Activated CD4-positive, alpha-beta T cell treated with anti-CD3 and anti-CD28 coated beads, Interleukin-2, Interleukin-4, amounts not matched to agents 100 ng/mL and 50 ng/mL, durations not matched to agents 16 hours and 8 hours (primary cell): ENCODE data around the gene CLDN1.
"Not testable (repeated sequence)": the region's sequence is repeated elsewhere in the genome, so short reads cannot be mapped to it uniquely, and the experiment has no call there.

Experiments used
- DNase-seq: peaks from one replicate; pipeline ENCODE4 v3.0.0-alpha.2; 2020; ENCODE audit warnings: low spot score

The CLDN1 gene

GRCh38 chr3:190291994-190292584 lies 30.2 kb downstream of the CLDN1 start:
- no peak for DNase-seq

GRCh38 chr3:190289989-190290388 lies 32.3 kb downstream of the CLDN1 start:
- DNase-seq, result no peak

DNA sequence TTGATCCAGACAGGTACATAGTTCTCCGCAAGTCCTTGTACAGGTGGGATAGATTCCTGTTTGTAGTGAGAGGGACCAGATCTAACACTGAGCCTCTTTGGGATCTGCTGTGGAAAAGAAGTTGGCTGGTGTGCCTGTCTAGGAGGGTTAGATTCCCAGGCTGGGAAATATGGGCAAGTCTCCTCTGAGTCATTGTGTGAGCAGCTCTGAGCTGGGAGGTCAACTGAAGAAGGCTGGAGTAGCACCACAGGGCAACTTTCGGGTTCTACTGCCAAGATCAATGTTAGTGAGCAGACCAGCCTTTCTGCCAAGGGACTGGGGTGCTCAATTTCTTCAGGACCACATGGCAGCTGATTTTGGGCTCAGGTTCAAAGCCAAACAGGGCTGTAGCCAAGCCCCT lies 33.4 kb downstream of the CLDN1 start:
- no peak for DNase-seq

DNA sequence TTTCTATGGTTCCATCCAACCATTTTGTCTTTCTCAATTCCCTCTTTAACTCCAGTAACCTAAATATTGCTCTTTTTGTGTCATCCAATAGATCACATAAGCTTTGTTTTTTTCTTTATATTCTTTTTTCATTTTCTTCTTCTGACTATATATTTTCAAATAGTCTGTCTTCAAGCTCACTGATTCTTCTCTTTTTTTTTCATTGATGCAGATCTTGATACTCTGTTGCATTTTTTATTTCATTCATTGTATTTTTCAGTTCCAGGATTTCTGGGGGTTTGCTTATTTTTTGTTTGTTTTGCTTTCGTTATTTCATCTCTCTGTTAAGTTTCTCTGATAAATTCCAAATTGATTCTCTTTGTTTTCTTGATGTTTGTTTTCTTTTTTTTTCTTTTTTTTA lies 36.2 kb downstream of the CLDN1 start:
- DNase-seq, result no peak

GRCh38 chr3:190281308-190282051 lies 40.8 kb downstream of the CLDN1 start:
- DNase-seq, result no peak

DNA sequence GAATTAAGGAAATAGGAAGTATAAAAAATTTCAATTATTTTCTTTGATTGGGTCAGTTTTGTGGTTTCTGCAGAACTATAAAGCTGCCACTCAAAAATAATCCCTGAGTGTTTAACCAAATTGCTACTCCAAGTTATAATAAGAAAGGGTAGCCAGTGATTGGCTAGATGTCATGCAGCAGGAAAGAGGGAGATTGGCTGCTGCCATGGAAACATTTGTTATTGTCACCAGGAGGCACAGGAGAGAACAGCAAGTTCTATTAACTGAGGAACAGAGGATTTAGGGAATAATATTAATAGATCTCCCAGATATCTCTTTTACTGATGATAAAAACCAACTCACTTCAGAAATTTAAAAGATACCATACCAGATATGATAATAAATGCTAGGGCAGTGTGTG lies 42.6 kb downstream of the CLDN1 start:
- no peak for DNase-seq

GRCh38 chr3:190272747-190273146 lies 49.5 kb downstream of the CLDN1 start:
- no peak for DNase-seq

- no peak for DNase-seq
Measured at GRCh38 chr3:190269101-190269500, 53.1 kb downstream of the CLDN1 start.

- not testable (repeated sequence) for DNase-seq
Measured at GRCh38 chr3:190267464-190267863, 54.8 kb downstream of the CLDN1 start.

GRCh38 chr3:190266913-190267290 lies 55.3 kb downstream of the CLDN1 start:
- no peak for DNase-seq

- DNase-seq, result no peak
Measured at GRCh38 chr3:190266265-190266912, 55.9 kb downstream of the CLDN1 start.

GRCh38 chr3:190265796-190266195 lies 56.5 kb downstream of the CLDN1 start:
- no peak for DNase-seq

DNA sequence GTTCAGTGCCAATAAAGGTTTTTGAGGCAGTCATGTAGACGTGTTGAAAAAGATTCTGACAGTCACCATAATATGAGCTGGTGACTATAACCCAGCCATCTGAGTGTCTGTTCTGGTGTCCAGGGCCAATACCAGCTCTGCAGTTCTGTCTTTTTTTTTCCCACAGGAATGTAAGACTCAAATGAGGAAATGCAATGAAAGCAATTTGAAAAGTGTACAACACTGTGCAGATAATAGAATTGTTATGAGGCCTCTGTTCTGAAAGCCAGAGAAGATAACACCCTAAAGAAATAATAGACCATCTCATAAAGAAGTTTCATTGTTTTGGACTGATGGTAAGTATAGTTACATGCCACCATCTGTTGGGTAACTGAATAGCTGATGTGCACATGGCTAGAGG lies 57.1 kb downstream of the CLDN1 start:
- no peak for DNase-seq

DNA sequence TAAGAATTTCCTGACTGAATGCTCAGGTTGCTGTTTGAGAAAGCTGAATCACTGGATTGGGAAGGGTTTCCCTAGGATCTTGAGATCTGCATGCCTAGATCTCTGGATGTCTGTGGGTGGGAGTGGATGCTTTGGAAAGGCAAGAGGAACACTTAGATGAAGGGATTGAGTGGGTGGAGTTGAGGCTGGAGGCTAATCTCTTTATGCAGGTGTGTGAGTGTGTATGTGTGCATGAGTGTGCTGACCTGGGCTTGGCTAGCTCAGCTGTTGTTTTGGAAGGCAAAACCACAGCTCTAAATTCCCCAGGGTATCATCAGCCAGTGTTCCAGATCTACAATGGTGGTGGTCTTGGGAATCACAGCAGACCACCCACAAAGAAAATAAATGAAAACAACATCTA lies 60.5 kb downstream of the CLDN1 start:
- no peak for DNase-seq

GRCh38 chr3:190261015-190261414 lies 61.2 kb downstream of the CLDN1 start:
- DNase-seq, result no peak

GRCh38 chr3:190260301-190260700 lies 61.9 kb downstream of the CLDN1 start:
- DNase-seq, result no peak

- DNase-seq, result no peak
Measured at GRCh38 chr3:190258634-190259033, 63.6 kb downstream of the CLDN1 start.
